K562 (cell line): Measurements from ENCODE around the gene MS4A1.

Experiments used
- EZH2 ChIP-seq: IDR thresholded peaks from 2 replicates; pipeline ENCODE4 v1.6.1; 2012; ENCODE audit warnings: low read depth, mild to moderate bottlenecking, inconsistent platforms, low read length, borderline replicate concordance
- FOXA1 ChIP-seq: fragments of 450-650 bp; IDR thresholded peaks from 2 replicates; pipeline ENCODE4 v1.6.1; 2016; ENCODE audit warnings: mild to moderate bottlenecking, borderline replicate concordance
- NCOA1 ChIP-seq: fragments of 450-650 bp; IDR thresholded peaks from 2 replicates; pipeline ENCODE4 v1.6.1; 2016; ENCODE audit warnings: low read depth
- NCOA2 ChIP-seq, 2 experiments: fragments of 450-650 bp; IDR thresholded peaks; 2 replicates each; pipeline ENCODE4 v1.6.1; 2018; ENCODE audit warnings: mild to moderate bottlenecking in 2 of 2, moderate library complexity in 1 of 2; ENCODE audit not compliant: partially characterized antibody in 2 of 2
- POLR3A ChIP-seq: IDR thresholded peaks from 2 replicates; pipeline ENCODE4 v1.6.1; 2011; ENCODE audit warnings: borderline replicate concordance, mild to moderate bottlenecking, moderate library complexity; ENCODE audit not compliant: insufficient read length, insufficient read depth; ENCODE audit errors: extremely low read depth
- TCF7 ChIP-seq: sonication (generic); IDR thresholded peaks from 2 replicates; pipeline ENCODE4 v1.6.1; 2016; ENCODE audit warnings: antibody characterized with exemption, borderline replicate concordance
- ZNF253 ChIP-seq: fragments of 250-450 bp; sonication (Bioruptor Pico); conservative IDR thresholded peaks from 2 replicates; pipeline ENCODE4 v1.6.1; 2021; ENCODE audit warnings: mild to moderate bottlenecking
- ZNF263 ChIP-seq: sonication (generic); formaldehyde crosslinking; IDR thresholded peaks from 2 replicates; pipeline ENCODE4 v1.8.0; 2022; ENCODE audit warnings: mild to moderate bottlenecking, missing genetic modification reagents, borderline replicate concordance
- TF ChIP-seq, protein P1 (sequence below): sonication (generic); formaldehyde crosslinking; IDR thresholded peaks from 2 replicates; pipeline ENCODE4 v1.8.0; 2023; ENCODE audit warnings: missing genetic modification reagents, mild to moderate bottlenecking, borderline replicate concordance
- TF ChIP-seq, protein P2 (sequence below), 3 experiments: IDR thresholded peaks in 2 of 3; conservative IDR thresholded peaks in 1 of 3; 2 replicates each; pipeline ENCODE4 v1.5.1; 2011 to 2012; ENCODE audit warnings: low read length in 3 of 3, mild to moderate bottlenecking in 3 of 3, control low read depth in 2 of 3, improper control_type of control experiment in 1 of 3, inconsistent platforms in 1 of 3, low read depth in 1 of 3, mixed read lengths in 1 of 3, moderate library complexity in 1 of 3; ENCODE audit not compliant: insufficient read depth in 2 of 3
- TF ChIP-seq, protein P3 (sequence below): fragments of 250-450 bp; sonication (Bioruptor Pico); IDR thresholded peaks from 2 replicates; pipeline ENCODE4 v1.9.0; 2021; ENCODE audit warnings: mild to moderate bottlenecking, inconsistent platforms

DNA sequence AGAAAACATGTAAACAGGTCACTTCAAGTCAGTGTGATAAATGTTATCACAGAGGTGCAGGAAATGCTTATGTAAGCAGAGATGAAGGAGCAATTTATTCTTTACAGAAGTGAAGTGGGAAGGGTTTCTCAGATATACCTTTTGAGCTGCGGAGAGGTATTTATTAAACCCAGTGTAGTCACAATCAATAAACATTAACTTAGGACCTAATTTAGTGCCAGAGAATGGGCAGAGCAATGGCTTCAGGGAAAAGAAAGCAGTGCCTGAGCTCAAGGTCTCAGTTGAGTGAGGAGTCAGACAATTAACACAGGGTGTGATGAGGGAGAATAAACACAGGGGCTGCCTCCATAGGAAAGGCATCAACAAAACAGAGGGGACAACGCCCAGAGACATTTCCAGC, 24.4 kb upstream of the MS4A1 start:
- TF ChIP-seq ZNF263 (no peak), FOXA1 (no peak), EZH2 (no peak), TCF7 (no peak), POLR3A (no peak), NCOA2 (IDR thresholded peaks at IDR 0.05; ENCODE audit: partially characterized antibody in 2 of 2) (no peak), ZNF253 (CRISPR knock-in tag) (no peak), NCOA1 (no peak)
- TF ChIP-seq, protein P1, sequence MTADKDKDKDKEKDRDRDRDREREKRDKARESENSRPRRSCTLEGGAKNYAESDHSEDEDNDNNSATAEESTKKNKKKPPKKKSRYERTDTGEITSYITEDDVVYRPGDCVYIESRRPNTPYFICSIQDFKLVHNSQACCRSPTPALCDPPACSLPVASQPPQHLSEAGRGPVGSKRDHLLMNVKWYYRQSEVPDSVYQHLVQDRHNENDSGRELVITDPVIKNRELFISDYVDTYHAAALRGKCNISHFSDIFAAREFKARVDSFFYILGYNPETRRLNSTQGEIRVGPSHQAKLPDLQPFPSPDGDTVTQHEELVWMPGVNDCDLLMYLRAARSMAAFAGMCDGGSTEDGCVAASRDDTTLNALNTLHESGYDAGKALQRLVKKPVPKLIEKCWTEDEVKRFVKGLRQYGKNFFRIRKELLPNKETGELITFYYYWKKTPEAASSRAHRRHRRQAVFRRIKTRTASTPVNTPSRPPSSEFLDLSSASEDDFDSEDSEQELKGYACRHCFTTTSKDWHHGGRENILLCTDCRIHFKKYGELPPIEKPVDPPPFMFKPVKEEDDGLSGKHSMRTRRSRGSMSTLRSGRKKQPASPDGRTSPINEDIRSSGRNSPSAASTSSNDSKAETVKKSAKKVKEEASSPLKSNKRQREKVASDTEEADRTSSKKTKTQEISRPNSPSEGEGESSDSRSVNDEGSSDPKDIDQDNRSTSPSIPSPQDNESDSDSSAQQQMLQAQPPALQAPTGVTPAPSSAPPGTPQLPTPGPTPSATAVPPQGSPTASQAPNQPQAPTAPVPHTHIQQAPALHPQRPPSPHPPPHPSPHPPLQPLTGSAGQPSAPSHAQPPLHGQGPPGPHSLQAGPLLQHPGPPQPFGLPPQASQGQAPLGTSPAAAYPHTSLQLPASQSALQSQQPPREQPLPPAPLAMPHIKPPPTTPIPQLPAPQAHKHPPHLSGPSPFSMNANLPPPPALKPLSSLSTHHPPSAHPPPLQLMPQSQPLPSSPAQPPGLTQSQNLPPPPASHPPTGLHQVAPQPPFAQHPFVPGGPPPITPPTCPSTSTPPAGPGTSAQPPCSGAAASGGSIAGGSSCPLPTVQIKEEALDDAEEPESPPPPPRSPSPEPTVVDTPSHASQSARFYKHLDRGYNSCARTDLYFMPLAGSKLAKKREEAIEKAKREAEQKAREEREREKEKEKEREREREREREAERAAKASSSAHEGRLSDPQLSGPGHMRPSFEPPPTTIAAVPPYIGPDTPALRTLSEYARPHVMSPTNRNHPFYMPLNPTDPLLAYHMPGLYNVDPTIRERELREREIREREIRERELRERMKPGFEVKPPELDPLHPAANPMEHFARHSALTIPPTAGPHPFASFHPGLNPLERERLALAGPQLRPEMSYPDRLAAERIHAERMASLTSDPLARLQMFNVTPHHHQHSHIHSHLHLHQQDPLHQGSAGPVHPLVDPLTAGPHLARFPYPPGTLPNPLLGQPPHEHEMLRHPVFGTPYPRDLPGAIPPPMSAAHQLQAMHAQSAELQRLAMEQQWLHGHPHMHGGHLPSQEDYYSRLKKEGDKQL (CRISPR knock-in tag): no peak
- TF ChIP-seq, protein P2, sequence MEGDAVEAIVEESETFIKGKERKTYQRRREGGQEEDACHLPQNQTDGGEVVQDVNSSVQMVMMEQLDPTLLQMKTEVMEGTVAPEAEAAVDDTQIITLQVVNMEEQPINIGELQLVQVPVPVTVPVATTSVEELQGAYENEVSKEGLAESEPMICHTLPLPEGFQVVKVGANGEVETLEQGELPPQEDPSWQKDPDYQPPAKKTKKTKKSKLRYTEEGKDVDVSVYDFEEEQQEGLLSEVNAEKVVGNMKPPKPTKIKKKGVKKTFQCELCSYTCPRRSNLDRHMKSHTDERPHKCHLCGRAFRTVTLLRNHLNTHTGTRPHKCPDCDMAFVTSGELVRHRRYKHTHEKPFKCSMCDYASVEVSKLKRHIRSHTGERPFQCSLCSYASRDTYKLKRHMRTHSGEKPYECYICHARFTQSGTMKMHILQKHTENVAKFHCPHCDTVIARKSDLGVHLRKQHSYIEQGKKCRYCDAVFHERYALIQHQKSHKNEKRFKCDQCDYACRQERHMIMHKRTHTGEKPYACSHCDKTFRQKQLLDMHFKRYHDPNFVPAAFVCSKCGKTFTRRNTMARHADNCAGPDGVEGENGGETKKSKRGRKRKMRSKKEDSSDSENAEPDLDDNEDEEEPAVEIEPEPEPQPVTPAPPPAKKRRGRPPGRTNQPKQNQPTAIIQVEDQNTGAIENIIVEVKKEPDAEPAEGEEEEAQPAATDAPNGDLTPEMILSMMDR (IDR thresholded peaks at IDR 0.05 in 2 of 3, conservative IDR thresholded peaks at IDR 0.05 in 1 of 3; ENCODE audit: insufficient read depth in 2 of 3, low read depth in 1 of 3, low read length in 3 of 3): no peak
- TF ChIP-seq, protein P3, sequence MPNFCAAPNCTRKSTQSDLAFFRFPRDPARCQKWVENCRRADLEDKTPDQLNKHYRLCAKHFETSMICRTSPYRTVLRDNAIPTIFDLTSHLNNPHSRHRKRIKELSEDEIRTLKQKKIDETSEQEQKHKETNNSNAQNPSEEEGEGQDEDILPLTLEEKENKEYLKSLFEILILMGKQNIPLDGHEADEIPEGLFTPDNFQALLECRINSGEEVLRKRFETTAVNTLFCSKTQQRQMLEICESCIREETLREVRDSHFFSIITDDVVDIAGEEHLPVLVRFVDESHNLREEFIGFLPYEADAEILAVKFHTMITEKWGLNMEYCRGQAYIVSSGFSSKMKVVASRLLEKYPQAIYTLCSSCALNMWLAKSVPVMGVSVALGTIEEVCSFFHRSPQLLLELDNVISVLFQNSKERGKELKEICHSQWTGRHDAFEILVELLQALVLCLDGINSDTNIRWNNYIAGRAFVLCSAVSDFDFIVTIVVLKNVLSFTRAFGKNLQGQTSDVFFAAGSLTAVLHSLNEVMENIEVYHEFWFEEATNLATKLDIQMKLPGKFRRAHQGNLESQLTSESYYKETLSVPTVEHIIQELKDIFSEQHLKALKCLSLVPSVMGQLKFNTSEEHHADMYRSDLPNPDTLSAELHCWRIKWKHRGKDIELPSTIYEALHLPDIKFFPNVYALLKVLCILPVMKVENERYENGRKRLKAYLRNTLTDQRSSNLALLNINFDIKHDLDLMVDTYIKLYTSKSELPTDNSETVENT (CRISPR knock-in tag): no peak
